BJ (cell line): ENCODE data around the gene KCND2. TPM values are rescaled to one million over a fixed set of nuclear protein-coding genes. Genes with fewer than 3 reads are reported as not detected.

ENCODE experiments used
- CTCF ChIA-PET: fragments of 350-600 bp; formaldehyde crosslinking; extraction: SDS; loops from one replicate; lab custom pipeline; 2021; ENCODE audit warnings: antibody characterized with exemption, inconsistent platforms; lab: Yijun Ruan, JAX
- POLR2A ChIA-PET: fragments of 300-600 bp; sonication (Branson Sonifier 250); formaldehyde crosslinking; extraction: SDS; loops from one replicate; lab custom pipeline; 2021; ENCODE audit warnings: antibody characterized with exemption; lab: Charles Lee
- DNase-seq: peaks from one replicate; pipeline ENCODE4 v3.0.0-alpha.2; 2011; ENCODE audit warnings: low read depth
- H3K27me3 ChIP-seq: 2 replicates; pipeline ENCODE4 v1.6.0; 2011; ENCODE audit warnings: low read length; ENCODE audit not compliant: control insufficient read depth, insufficient read depth
- H3K36me3 ChIP-seq: 2 replicates; pipeline ENCODE4 v1.5.1; 2011; ENCODE audit warnings: low read length; ENCODE audit not compliant: control insufficient read depth, insufficient read depth
- H3K4me3 ChIP-seq: 2 replicates; pipeline ENCODE4 v1.5.1; 2011; ENCODE audit warnings: low read depth, mild to moderate bottlenecking, control low read depth, low read length
- CTCF ChIP-seq: IDR thresholded peaks from 2 replicates; pipeline ENCODE4 v1.5.1; 2011; ENCODE audit warnings: low read depth, mild to moderate bottlenecking, control low read depth, inconsistent platforms, low read length, moderate library complexity; ENCODE audit not compliant: insufficient read depth
- polyA plus RNA-seq: library from polyadenylated mRNA; depleted of rRNA; stranded (reverse); fragments of >200 nt; gene quantifications from 2 replicates; pipeline ENCODE4 v1.2.3, GENCODE V29; 2011

The KCND2 gene
- polyA plus RNA-seq, 1 experiment = not detected

- no peaks in the 10 kb centered on the region for H3K36me3 ChIP-seq
- no peak for DNase-seq
- ChIA-PET POLR2A (no interaction called here), CTCF (no interaction called here)
- no peak overlapping the region for H3K4me3 ChIP-seq
- H3K27me3 ChIP-seq = no peaks in the 10 kb centered on the region
- no peak for TF ChIP-seq CTCF
Observed at GRCh38 chr7:120600607-120601006, 327.6 kb downstream of the KCND2 start.

GRCh38 chr7:120603366-120603765, 330.4 kb downstream of the KCND2 start:
- no peak for DNase-seq
- Histone ChIP-seq H3K36me3 (no peaks in the 10 kb centered on the region), H3K4me3 (no peak overlapping the region), H3K27me3 (no peaks in the 10 kb centered on the region)
- POLR2A ChIA-PET = no interaction called here
- TF ChIP-seq CTCF = no peak
- CTCF ChIA-PET = no interaction called here

- ChIA-PET POLR2A (no interaction called here), CTCF (no interaction called here)
- Histone ChIP-seq H3K36me3 (no peaks in the 10 kb centered on the region), H3K27me3 (no peaks in the 10 kb centered on the region), H3K4me3 (no peak overlapping the region)
- no peak for DNase-seq
- TF ChIP-seq CTCF = no peak
Observed at GRCh38 chr7:120609136-120609753, 336.3 kb downstream of the KCND2 start.

- TF ChIP-seq CTCF = no peak
- Histone ChIP-seq H3K4me3 (no peak overlapping the region), H3K27me3 (no peaks in the 10 kb centered on the region), H3K36me3 (no peaks in the 10 kb centered on the region)
- ChIA-PET CTCF (no interaction called here), POLR2A (no interaction called here)
- DNase-seq = no peak
Observed at GRCh38 chr7:120611975-120612374, 339.0 kb downstream of the KCND2 start.

GRCh38 chr7:120615703-120616102, 342.7 kb downstream of the KCND2 start:
- ChIA-PET POLR2A (no interaction called here), CTCF (no interaction called here)
- no peak for DNase-seq
- H3K4me3 ChIP-seq = no peak overlapping the region
- no peaks in the 10 kb centered on the region for H3K36me3 ChIP-seq
- no peaks in the 10 kb centered on the region for H3K27me3 ChIP-seq
- no peak for TF ChIP-seq CTCF
